ENCODE results near the gene MAPK1. TPM values are rescaled to one million over a fixed set of nuclear protein-coding genes. Genes with fewer than 3 reads are reported as not detected.
"Not testable (repeated sequence)": the region's sequence is repeated elsewhere in the genome, so short reads cannot be mapped to it uniquely, and the experiment has no call there.

The MAPK1 gene
- polyA plus RNA-seq, 4 donors: 118 to 128 (median 125) TPM

DNA sequence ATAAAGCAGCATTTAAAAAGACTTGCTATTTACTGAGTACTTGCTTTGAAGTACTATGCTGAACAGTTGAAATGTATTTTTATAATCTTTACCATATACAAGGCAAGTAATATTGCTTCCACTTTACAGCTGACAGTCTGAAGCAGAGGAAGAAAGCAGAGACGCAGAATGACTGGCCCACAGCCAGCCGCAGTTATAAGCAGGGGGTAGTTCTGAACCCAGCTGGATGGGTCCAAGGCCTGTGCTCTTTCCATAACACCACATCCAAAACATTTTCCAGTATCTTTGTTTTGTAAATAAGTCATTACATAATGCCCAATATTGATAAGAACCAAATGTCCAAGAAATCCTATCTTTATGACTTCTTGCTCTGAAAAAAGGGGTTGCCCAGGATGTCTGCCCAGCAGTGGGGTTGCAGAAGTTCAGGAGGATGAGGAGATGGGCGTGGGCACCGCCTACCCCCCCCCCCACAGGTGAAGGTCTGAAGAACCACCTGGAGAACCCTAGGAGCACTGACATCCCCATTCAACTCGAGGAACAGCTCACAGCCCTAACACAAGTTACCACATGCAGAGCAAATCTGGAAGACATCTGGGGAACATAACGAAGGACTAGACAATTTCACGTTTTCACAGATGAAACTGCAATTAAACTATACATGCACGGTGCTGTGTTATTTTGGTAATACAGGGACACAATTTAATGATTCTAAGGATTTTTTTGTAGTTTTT lies 107.6 kb downstream of the MAPK1 start:
- DNase-seq (ENCODE audit: low read depth in 4 of 4, low spot score in 2 of 4): no peak

DNA sequence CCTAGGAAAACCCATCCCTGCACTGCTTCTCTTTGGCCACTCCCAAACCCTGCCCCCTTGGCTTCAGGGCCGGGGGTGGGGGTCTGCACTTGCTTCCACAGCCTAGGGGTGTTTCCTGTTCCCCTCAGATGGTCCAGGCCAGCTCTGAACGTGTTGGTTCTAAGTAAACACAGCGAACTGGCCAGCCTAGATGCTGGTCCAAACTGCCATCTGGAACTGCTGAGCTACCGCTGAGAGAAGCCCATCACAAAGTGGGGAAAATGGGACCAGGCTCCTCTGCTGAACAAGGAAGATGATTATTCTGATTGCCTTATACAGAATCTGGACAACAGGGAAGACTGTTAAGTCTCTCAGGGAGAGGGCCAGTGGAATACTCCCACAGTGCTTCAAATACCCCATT lies 108.4 kb downstream of the MAPK1 start:
- no peak for DNase-seq (ENCODE audit: low read depth in 4 of 4, low spot score in 2 of 4)

DNA sequence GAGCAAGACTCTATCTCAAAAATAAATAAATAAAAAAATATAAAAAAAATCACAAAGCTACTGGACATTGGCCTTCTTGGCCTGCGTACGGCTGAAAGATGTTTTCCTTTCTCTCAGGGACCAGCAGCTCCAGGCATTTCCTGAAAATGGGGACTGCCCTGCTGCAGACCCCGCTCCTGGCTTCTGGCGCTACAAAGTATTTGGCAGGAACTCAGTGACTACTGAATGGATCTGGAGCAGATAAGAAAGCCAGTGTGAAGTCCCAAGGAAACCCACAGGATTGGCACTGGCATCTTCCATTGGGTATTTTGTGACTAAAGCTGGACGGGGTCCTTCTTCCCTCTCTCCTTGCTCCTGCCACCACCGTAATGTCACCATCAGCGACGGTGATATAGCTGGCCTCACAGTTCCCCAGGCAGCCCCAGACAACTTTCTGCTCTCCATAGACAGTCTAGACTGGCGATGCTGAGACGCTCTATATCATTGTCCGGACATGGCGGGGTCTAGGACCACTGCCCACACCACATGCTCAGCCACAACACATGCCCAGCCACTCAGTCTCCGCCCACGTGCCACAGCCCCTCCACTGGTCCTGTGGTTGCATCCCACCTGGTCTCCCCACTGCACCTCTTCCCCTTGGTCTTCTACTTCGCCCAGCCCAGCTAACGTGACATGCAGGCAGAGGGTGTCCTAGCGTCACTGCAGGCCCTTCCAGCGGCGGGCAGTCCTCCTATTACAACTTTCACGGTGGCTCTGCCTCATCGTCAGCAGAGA lies 109.2 kb downstream of the MAPK1 start:
- DNase-seq (ENCODE audit: low read depth in 4 of 4, low spot score in 2 of 4): no peak

DNA sequence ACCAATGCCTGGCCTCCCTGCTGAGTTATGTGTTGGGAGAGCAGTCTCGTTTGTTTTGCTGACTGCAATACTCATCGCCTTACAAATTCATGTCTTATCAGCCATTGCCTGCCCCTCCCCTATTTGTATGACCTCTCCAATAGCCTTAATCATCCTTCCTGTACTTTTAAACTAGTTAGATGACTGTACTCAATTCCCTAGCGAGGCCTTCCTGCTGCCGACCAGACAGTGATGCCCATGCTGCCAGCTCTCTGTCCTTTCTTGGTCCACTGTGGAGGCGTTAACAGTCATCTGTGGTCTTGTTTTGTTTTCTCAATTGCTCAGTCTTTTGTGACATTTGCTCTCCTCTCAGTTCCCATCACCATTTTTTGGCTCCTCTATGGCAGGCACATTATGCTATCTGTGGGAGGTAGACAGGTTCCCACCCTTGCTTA lies 111.6 kb downstream of the MAPK1 start:
- no peak for DNase-seq (ENCODE audit: low read depth in 4 of 4, low spot score in 2 of 4)

DNA sequence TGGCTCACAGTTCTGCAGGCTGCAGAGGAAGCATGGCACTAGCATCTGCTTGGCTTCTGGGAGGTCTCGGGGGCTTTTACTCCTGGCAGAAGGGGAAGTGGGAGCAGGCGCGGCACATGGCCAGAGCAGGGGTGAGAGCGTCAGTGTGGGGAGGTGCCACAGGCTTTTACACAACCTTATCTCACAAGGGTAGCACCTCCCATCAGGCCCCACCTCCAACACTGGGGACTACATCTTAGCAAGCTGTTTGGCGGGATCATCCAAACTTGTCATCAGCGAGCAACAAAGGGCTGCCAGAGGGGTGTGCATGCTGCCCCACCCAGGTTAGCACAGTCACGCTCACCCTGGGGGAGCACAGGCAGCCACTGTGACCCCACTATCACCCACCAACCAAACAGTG lies 112.9 kb downstream of the MAPK1 start:
- DNase-seq (ENCODE audit: low read depth in 4 of 4, low spot score in 2 of 4): no peak

DNA sequence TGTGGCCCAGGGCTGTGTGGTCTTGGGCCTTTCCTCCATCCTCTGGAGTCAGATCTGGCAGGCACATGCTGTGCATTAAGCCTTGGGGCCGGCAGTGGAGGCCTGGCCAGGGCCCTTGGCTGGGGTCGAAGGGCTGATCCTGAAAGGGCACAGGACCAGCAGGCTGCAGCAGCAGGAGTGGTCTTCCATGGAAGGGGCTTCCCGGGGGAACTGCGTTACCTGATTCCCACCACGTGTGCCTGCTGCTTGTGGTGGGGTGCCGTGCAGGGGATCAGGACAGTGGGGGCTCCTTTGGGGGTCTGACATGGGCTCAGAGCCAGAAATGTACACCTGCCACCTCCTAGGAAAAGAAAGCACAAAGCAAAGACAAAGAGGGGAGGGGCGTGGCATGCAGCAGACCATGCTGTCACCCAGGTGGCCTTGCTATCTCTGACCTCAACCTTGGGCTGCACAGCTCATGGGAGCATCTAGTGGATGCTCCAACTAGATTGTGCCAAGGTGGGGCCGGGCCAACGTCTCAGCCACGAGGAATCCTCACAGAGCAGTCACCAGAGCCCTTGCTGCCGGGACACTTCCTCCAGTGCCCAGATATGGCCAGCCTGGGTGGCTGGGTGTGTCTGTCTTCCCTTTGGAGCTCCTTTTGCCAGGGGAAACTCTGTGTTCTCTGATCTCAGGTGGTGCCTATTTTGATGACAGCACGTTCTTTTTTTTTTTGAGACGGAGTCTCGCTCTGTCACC lies 113.9 kb downstream of the MAPK1 start:
- no peak for DNase-seq (ENCODE audit: low read depth in 4 of 4, low spot score in 2 of 4)

DNA sequence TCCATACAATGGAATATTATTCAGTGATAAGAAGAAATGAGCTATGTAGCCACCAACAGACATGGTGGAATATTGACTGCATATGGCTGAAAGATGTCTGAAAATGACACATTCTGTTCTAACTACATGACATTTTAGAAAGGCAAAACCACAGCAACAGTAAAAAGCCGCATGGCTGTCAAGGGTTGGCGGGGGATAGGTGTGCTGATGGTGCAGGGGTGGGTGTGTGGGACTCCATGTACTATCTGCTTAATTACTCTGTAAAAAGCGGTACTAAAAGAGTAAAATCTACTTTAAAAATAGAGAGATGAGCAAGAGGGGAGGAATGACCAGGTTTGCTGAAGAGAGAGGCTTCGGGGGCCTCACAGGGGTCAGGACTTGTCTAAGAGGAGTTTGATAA lies 115.2 kb downstream of the MAPK1 start:
- DNase-seq (ENCODE audit: low read depth in 4 of 4, low spot score in 2 of 4): no peak

DNA sequence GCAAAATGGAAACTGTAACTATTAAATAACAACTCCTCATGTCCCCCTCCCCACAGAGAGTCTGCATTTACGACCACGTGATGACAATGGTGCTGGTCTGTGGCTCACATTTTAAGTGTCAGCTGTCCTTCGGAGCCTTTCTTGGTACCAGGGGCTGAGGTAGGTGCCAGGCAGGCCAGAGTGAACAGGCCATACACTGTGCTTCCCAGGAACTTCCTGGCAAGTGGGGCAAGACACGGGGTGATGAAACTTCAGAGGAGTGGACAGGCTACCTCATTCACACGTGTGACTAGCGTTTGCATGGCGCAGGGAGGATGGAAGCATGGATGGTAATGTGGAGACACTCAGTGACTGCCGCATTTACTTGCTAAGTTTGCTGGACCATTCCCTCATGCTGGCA lies 121.5 kb downstream of the MAPK1 start:
- no peak for DNase-seq (ENCODE audit: low read depth in 4 of 4, low spot score in 2 of 4)

DNA sequence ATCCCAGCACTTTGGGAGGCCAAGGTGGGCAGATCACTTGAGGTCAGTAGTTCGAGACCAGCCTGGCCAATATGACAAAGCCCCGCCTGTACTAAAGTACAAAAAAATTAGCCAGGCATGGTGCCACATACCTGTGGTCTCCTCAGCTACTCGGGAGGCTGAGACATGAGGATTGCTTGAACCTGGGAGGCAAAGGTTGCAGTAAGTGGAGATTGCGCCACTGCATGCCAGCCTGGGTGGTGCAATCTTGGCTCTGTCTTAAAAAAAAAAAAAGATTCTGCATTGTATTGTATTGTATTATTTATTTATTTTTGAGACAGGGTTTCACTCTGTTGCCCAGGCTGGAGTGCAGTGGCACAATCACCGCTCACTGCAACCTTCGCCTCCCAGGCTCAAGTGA lies 122.5 kb downstream of the MAPK1 start:
- not testable (repeated sequence) for DNase-seq (ENCODE audit: low read depth in 4 of 4, low spot score in 2 of 4)

DNA sequence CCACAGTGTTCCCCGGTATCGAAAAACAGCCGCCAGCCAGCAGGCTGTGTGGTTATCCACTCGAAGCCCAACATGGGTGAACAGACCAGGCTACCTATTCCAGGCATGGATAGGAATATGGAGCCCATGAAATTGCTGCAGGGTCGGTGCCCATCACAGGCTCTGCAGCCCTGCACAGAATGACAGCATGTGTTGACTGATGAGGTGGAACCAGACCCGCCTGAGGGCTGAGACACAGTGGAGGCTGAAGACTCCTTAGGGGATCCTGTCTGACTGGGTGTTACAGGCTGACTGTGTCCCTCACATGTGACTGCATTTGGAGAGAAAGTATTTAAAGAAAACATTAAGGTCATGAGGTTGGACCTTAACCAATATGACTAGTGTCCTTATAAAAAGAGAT lies 125.7 kb downstream of the MAPK1 start:
- no peak for DNase-seq (ENCODE audit: low read depth in 4 of 4, low spot score in 2 of 4)

DNA sequence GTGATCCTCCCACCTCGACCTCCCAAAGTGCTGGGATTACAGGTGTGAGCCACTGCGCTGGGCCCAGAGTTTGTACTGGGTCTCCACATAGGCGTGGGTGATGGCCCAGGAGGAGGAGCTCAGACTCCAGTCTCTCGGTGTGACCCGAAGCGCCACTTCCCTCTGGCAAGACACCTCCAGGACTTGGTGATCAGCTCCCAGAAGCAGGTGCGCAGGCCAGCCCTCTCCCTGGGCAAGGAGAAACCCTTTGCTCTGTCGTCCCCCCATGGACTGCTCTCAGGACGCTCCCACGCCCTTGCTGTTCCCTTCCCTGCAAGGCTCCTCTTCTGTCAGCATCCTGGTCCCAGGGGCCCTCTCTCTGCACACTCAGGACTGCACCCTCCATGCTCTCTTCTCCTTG lies 126.4 kb downstream of the MAPK1 start:
- no peak for DNase-seq (ENCODE audit: low read depth in 4 of 4, low spot score in 2 of 4)

DNA sequence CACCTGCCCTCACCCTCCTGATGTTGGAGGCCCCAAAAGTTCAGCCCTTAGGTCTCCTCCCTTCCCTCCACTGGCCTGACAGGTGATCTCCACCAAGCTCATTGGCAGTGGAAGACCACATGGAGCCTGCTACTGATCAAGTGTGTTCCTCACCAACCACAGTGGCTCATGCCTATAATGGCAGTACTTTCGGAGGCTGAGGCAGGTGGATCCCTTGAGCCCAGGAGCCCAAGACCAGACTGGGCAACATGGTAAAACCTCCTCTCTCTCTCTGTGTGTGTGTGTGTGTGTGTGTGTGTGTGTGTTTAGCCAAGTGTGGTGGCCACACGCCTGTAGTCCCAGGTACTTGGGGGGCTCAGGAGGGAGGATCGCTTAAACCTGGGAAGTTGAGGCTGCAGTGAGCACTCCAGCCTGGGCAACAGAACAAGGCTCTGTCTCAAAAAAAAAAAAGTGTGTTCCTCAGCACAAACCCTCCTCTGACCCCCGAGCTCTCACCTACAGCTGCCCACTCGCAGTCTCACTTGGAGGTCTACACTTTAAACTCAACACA lies 127.5 kb downstream of the MAPK1 start:
- no peak for DNase-seq (ENCODE audit: low read depth in 4 of 4, low spot score in 2 of 4)

DNA sequence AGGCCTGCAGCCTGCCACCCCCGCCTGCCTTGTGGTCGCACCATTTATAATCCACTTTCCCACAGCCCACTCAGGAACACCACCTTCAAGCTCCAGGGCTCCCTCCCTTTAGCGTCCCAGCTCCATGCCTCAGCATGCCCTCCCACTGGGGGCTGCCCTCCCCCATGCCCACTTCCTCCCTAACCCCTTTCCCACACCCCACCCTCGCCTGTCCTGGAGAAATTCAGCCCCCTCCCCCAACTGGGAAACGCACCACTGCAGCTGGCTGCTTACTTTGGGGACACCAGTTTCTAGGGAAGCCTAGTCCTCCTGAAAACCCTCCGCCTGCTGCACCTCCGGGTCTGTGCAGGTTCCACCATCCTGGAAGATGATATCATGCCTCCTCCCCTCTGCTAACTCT lies 128.5 kb downstream of the MAPK1 start:
- no peak for DNase-seq (ENCODE audit: low read depth in 4 of 4, low spot score in 2 of 4)

DNA sequence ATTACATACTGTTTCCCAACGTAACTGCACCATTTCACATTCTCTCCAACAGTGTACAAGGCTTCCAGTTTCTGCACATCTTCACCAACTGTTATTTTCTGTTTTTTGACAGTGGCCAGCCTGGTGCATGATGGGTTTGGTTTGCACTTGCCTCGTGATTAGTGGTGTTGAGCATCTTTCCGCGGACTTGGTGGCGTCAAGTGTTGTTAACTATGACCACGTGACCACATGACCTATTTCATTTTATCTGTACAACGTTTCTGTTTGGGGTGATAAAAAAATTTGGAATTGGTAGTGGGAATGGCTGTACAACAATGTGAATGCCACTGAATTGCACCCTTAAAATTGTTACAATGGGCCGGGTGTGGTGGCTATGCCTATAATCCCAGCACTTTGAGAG lies 129.4 kb downstream of the MAPK1 start:
- DNase-seq (ENCODE audit: low read depth in 4 of 4, low spot score in 2 of 4): no peak

DNA sequence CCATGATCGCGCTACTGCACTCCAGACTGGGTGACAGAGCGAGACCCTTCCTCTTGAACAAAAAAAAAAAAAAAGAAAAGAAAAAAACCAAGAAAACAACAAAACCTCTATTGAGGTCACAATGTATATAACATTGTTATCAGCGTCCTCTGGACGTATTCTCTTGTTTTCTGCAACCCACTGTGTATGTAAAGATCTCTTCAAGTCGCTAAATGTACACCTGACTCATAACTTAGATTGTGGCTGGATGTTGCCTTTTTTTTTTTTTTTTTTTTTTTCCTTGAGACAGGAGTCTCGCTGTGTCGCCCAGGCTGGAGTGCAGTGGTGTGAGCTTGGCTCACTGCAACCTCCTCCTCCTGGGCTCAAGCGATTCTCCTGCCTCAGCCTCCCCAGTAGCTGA lies 130.5 kb downstream of the MAPK1 start:
- DNase-seq (ENCODE audit: low read depth in 4 of 4, low spot score in 2 of 4): no peak

DNA sequence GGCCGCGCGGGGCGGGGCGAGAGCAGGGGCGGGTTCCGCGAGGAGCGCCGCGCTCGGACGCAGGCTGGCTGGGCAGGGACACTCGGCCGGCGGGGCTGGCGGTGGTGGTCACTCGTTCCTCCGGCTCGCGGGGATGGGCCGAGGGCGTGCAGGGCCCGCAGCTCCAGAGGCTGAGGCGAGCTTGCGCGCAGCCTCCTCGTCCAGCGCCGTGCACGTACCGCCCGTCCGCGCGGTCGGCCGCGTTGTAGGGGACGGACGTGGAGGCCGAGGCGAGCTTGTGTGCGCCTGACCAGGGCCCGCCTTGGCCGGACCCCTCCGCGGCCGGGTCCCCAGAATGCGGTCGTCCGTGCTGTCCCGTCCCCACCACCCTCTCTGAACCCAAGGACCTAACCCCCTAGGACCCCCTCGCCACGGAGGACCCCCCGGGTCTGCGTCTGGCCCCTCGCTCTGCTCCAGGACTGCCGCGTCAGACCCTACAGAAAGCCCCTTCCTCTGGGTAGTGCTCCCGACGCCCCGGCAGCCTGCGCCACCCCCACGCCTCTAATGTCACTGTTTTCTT lies 131.3 kb downstream of the MAPK1 start:
- no peak for DNase-seq (ENCODE audit: low read depth in 4 of 4, low spot score in 2 of 4)

DNA sequence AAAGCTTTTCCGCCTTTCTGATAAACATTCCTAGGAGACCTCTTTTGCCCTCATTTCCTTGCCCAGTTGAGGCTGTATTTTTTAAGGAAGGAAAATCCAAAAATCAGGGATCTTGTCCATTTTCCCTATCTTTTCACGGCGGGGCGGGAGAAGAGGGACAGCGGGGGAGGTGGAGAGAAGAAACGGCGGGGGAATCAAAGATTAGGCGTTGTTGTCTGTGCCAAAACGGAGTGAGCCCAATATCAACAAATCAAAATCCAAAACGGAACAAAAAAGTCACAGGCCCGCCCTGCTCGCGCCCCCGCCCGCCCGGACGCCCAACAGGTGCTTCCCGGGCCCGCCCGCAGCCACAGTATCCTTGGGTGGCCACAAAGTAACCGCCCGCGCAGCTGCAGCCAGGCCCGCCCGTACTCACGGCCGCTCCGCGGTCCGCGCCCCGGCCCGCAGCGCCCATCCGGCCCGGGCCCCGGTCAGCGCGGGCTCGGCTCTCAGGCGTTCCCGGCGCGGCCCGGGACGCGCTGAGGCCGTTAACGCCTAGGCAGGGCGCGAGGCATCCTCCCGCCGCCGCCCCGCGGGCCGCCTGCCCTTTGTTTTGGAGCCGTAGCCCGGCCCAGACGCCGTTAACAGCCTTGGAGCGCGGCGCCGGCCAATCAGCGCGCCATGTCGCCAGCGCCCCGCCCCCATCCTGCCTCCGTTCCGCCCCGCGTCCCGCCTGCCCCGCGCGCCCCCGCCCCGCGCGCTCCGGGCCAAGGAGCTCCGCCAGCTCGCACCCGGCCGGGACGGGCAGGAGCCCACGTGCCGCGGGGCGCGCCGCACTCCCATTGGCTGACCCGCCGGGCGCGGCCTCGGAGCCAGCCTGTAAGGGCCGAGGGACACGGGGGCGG lies 132.0 kb downstream of the MAPK1 start, which contains the start of gene YPEL1:
TSS of gene YPEL1 (minus strand) at position 595 of the 884 bp plus-strand sequence. CDS start 25,050 bp downstream, outside the sequence.
- DNase-seq (ENCODE audit: low read depth in 4 of 4, low spot score in 2 of 4): peak; percentile 73 to 95 (median 91)

DNA sequence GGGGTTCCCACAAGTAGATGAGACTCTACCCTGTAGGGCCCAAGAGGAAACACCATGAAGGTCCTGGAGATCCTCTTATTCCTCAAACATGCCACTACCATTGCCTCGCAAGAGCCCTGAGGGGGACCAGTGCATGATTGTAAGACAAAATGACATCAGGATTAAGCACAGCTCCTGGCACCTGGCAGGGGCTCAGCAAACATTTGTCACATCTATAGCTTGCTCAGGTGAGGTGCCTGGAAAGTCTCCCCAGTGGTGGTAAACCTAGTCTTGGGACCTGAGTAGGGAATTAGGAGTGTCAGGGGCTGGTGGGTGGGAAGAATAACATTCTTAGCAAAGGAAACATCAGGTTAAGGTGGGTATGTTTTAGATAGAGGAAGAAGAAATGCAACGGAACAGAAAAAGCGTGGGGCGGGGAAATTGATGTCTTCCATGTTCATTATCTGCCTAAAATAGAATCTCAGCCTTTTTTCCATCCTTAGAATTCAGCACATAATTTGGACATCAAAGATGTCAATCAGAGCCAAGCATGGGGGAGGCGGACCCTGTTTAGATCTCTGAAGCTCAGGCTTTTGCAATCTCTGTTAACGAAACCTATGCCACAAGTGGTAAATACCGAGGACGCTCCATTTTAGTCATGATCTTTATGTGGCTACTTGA lies 132.8 kb downstream of the MAPK1 start:
- peak in 1 of 4 donors; percentile 12 for DNase-seq (ENCODE audit: low read depth in 4 of 4, low spot score in 2 of 4)

DNA sequence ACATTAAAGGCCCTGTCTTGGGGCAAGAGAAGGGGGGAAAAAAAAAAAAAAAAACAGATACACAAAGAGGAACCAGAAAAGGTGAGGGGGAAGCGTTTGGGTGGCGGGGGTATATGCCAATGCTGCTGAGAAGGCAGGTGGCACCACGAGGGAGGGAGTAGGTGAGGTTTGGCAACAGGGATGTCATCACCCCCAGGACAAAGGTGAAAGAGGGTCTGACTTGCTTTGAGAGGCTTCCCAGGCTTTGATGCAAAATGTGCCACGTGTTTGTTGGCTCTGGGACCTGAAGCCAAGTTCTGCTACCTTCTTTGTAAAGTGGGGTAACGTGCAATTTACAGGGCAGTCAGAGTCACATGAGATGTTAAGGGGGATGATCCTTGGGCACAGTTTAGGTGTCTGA lies 135.9 kb downstream of the MAPK1 start:
- no peak for DNase-seq (ENCODE audit: low read depth in 4 of 4, low spot score in 2 of 4)

All from left renal cortex interstitium (tissue), 4 donors.